OCI-LY1 (cell line): ENCODE measurements around the gene POU3F3.

Source experiments
- H2AFZ ChIP-seq: fragments of 200-600 bp; sonication (generic), shearing (Covaris generic); 2 replicates; pipeline ENCODE4 v1.6.0; 2014; ENCODE audit warnings: antibody characterized with exemption, mild to moderate bottlenecking, low read length
- H3F3A ChIP-seq: fragments of 200-600 bp; sonication (generic), shearing (Covaris generic); 2 replicates; pipeline ENCODE4 v1.6.0; 2014; ENCODE audit warnings: mild to moderate bottlenecking, antibody characterized with exemption, low read length, moderate library complexity; ENCODE audit not compliant: insufficient read depth
- H3K27ac ChIP-seq: fragments of 200-600 bp; sonication (generic); 2 replicates; pipeline ENCODE4 v1.5.1; 2014; ENCODE audit warnings: low read length, mixed run types, mild to moderate bottlenecking, low read depth; ENCODE audit not compliant: poor library complexity, severe bottlenecking
- H3K27me3 ChIP-seq: fragments of 200-600 bp; sonication (generic); 2 replicates; pipeline ENCODE4 v1.6.0; 2014; ENCODE audit warnings: antibody characterized with exemption, mild to moderate bottlenecking, low read length, moderate library complexity; ENCODE audit not compliant: insufficient read depth
- H3K36me3 ChIP-seq: fragments of 200-600 bp; sonication (generic); 2 replicates; pipeline ENCODE4 v1.6.1; 2014; ENCODE audit warnings: mild to moderate bottlenecking, antibody characterized with exemption, low read length, moderate library complexity, mixed read lengths; ENCODE audit not compliant: insufficient read depth
- H3K4me1 ChIP-seq: fragments of 200-600 bp; sonication (generic); 2 replicates; pipeline ENCODE4 v1.5.1; 2014; ENCODE audit warnings: mild to moderate bottlenecking, low read length, moderate library complexity; ENCODE audit not compliant: insufficient read depth, severe bottlenecking
- H3K4me2 ChIP-seq: fragments of 200-600 bp; sonication (generic), shearing (Covaris generic); 2 replicates; pipeline ENCODE4 v1.6.1; 2014; ENCODE audit warnings: low read length
- H3K4me3 ChIP-seq: fragments of 200-600 bp; sonication (generic); 2 replicates; pipeline ENCODE4 v1.5.1; 2014; ENCODE audit warnings: low read length, low read depth, mild to moderate bottlenecking, mixed read lengths; ENCODE audit not compliant: poor library complexity, severe bottlenecking
- H3K79me2 ChIP-seq: fragments of 200-600 bp; shearing (Covaris generic); 2 replicates; pipeline ENCODE4 v1.6.1; 2016; ENCODE audit warnings: mixed run types, low read length, mixed read lengths; ENCODE audit not compliant: insufficient read depth
- H3K9ac ChIP-seq: fragments of 200-600 bp; sonication (generic), shearing (Covaris generic); 2 replicates; pipeline ENCODE4 v1.6.1; 2014; ENCODE audit warnings: mild to moderate bottlenecking, low read length, mixed read lengths
- H3K9me2 ChIP-seq: fragments of 200-600 bp; sonication (generic), shearing (Covaris generic); 2 replicates; pipeline ENCODE4 v1.6.1; 2014; ENCODE audit warnings: low read depth, mild to moderate bottlenecking, low read length, mixed read lengths
- H3K9me3 ChIP-seq: fragments of 200-600 bp; shearing (Covaris generic); 2 replicates; pipeline ENCODE4 v1.6.1; 2014; ENCODE audit warnings: low read length, mixed read lengths
- H4K20me1 ChIP-seq: fragments of 200-600 bp; sonication (generic), shearing (Covaris generic); 2 replicates; pipeline ENCODE4 v1.6.0; 2016; ENCODE audit warnings: mild to moderate bottlenecking, low read length; ENCODE audit not compliant: insufficient read depth
- EZH2 ChIP-seq: fragments of 200-600 bp; sonication (generic), shearing (Covaris generic); IDR thresholded peaks from 2 replicates; pipeline ENCODE4 v1.8.0; 2017; ENCODE audit warnings: borderline replicate concordance, mixed run types, mild to moderate bottlenecking, antibody characterized with exemption, low read length, moderate library complexity, mixed read lengths
- TF ChIP-seq, protein P1 (sequence below): fragments of 200-600 bp; sonication (generic), shearing (Covaris generic); IDR thresholded peaks from 2 replicates; pipeline ENCODE4 v1.5.1; 2017; ENCODE audit warnings: mild to moderate bottlenecking, antibody characterized with exemption, low read length, moderate library complexity, mixed read lengths

POU3F3 gene

GRCh38 chr2:104849101-104849500, 4.8 kb upstream of the POU3F3 start:
- H3K4me3 ChIP-seq, result no peak overlapping the region
- H2AFZ ChIP-seq, result no peak overlapping the region
- H3K9me2 ChIP-seq, result no peaks in the 10 kb centered on the region
- H3K4me1 ChIP-seq, result no peaks in the 10 kb centered on the region
- no peaks in the 10 kb centered on the region for H3K9me3 ChIP-seq
- no peaks in the 10 kb centered on the region for H3K79me2 ChIP-seq
- H3K27ac ChIP-seq, result no peak overlapping the region
- no peaks in the 10 kb centered on the region for H3K27me3 ChIP-seq
- no peaks in the 10 kb centered on the region for H3F3A ChIP-seq
- TF ChIP-seq EZH2, result no peak
- TF ChIP-seq, protein P1, sequence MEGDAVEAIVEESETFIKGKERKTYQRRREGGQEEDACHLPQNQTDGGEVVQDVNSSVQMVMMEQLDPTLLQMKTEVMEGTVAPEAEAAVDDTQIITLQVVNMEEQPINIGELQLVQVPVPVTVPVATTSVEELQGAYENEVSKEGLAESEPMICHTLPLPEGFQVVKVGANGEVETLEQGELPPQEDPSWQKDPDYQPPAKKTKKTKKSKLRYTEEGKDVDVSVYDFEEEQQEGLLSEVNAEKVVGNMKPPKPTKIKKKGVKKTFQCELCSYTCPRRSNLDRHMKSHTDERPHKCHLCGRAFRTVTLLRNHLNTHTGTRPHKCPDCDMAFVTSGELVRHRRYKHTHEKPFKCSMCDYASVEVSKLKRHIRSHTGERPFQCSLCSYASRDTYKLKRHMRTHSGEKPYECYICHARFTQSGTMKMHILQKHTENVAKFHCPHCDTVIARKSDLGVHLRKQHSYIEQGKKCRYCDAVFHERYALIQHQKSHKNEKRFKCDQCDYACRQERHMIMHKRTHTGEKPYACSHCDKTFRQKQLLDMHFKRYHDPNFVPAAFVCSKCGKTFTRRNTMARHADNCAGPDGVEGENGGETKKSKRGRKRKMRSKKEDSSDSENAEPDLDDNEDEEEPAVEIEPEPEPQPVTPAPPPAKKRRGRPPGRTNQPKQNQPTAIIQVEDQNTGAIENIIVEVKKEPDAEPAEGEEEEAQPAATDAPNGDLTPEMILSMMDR, result no peak
- H4K20me1 ChIP-seq, result no peaks in the 10 kb centered on the region
- H3K36me3 ChIP-seq, result no peaks in the 10 kb centered on the region
- H3K4me2 ChIP-seq, result no peak overlapping the region
- no peak overlapping the region for H3K9ac ChIP-seq

DNA sequence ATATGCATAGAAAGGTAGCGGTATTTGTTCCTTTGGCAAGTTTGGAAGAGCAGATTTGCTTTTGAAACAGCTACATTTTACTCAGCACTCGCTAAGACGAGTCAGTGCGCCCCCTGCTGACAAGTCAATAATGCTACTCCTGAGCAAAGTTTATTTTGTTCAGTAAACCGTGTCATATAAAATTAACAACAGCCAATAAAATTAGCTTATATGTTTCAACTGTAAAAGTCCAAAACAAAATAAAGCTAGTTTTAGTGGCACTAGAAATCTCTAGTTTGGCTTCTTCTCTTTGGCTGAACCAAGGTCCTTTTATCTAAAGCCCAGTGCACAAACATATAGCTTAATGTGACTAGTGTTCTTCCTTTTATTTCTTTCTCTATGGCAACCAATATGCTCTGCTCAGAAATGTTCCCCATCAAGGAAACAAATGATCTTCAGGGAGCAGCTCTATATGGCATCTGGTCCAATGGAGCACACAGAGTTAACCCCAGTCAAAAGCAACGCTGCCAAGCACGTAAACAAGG, 4.2 kb upstream of the POU3F3 start:
- Histone ChIP-seq H3K4me3 (no peak overlapping the region), H2AFZ (no peak overlapping the region), H3K9me2 (no peaks in the 10 kb centered on the region), H3K4me2 (no peak overlapping the region), H3K4me1 (no peaks in the 10 kb centered on the region), H3K9ac (no peak overlapping the region), H3K79me2 (no peaks in the 10 kb centered on the region), H3K36me3 (no peaks in the 10 kb centered on the region), H4K20me1 (no peaks in the 10 kb centered on the region), H3K27ac (no peak overlapping the region), H3K9me3 (no peaks in the 10 kb centered on the region), H3K27me3 (no peaks in the 10 kb centered on the region), H3F3A (no peaks in the 10 kb centered on the region)
- TF ChIP-seq EZH2, result no peak
- TF ChIP-seq, protein P1, result peak; percentile 86

DNA sequence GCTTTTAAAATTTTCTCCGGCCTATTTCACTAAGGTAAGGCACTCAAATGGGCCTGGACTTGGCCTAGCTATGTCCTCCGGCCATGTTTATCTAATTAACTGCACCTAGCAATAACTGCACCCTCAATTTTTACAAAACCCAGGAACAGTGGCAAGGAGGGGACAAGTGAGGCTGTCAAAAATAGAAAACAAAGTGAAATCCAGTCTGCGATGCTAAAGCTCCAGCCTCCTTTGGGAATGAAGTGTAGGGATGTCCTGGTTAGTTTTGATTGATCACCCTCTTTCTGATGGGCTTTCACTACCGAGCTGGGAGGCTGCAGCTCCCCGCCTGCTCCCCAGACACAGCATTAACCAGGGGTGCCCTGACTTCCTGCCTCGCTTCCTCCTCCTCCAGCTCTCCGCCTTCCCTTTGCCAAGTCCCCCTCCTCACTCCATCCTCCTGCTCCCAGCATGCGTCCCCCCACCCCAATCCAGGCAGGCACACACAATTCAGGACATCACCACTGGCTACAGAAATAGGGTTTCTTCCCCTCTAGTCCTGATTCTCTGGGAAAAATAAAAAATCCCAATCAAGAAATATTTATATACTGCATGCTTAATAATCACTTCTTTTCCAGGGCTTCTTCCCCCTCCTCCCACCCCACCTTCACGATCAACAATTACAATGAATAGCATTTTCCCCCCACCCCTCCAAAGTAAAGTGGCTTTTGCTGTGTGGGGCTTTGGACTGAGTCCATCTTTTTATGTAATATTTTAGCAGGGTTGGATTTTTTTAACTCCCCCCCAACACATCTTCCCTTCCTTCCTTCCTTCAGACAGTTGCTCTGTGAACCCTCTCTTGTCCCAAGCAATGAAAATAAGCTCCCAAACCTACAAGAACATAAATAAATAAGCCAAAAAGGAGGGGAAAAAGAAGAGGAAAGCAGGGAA, 3.3 kb upstream of the POU3F3 start:
- Histone ChIP-seq H3F3A (no peaks in the 10 kb centered on the region), H3K9ac (no peak overlapping the region), H3K9me2 (no peaks in the 10 kb centered on the region), H3K36me3 (no peaks in the 10 kb centered on the region), H3K4me2 (no peak overlapping the region), H3K9me3 (no peaks in the 10 kb centered on the region), H3K79me2 (no peaks in the 10 kb centered on the region), H3K27ac (no peak overlapping the region), H3K4me1 (no peaks in the 10 kb centered on the region), H4K20me1 (no peaks in the 10 kb centered on the region), H3K27me3 (no peaks in the 10 kb centered on the region), H3K4me3 (no peak overlapping the region), H2AFZ (no peak overlapping the region)
- no peak for TF ChIP-seq EZH2
- TF ChIP-seq, protein P1, result no peak
